K562 (cell line): ENCODE measurements around the gene COASY. TPM values are rescaled to one million over a fixed set of nuclear protein-coding genes. Genes with fewer than 3 reads are reported as not detected.
"Not testable (repeated sequence)": the region's sequence is repeated elsewhere in the genome, so short reads cannot be mapped to it uniquely, and the experiment has no call there.

Source experiments
- ATAC-seq: fragments of 200-7000 bp; cut with Tn5 transposase; 3 replicates; pipeline ENCODE4 v1.9.1; 2020; ENCODE audit warnings: moderate library complexity
- BruUV-seq: library from RNA; stranded (reverse); fragments of 400-500 nt; replicated peaks from 2 replicates; lab custom pipeline; 2021; lab: Mats Ljungman, UMichigan
- CTCF ChIA-PET: fragments of 300-600 bp; formaldehyde crosslinking; extraction: SDS; loops from one replicate; lab custom pipeline; 2021; ENCODE audit warnings: low intra/inter-chr PET ratio; lab: Yijun Ruan, JAX
- POLR2A ChIA-PET: fragments of 300-600, 350-650 bp; sonication (Branson Sonifier 250); formaldehyde crosslinking; extraction: SDS; loops from one replicate; lab custom pipeline; 2021; ENCODE audit warnings: antibody characterized with exemption, inconsistent platforms; lab: Yijun Ruan, JAX
- DNase-seq, 4 experiments: peaks; one replicate each; pipeline versions ENCODE4 v3.0.0 to v3.0.0-alpha.2; 2011 to 2018; ENCODE audit warnings: low spot score in 3 of 4, mixed read lengths in 3 of 4; ENCODE audit errors: extremely low read depth in 1 of 4
- FAIRE-seq: peaks from 2 replicates; lab custom pipeline; 2011; peaks lifted over from hg19 to GRCh38; lab: Jason Lieb, UNC
- H2AFZ ChIP-seq: 2 replicates; pipeline ENCODE4 v1.6.0; 2011; ENCODE audit warnings: low read depth, low read length, control low read depth, inconsistent platforms
- H3K27ac ChIP-seq: fragments of 200-600 bp; 3 replicates; pipeline ENCODE4 v1.8.0; 2011; ENCODE audit warnings: low read depth, mild to moderate bottlenecking, control low read depth, inconsistent platforms, low read length, moderate library complexity, mixed read lengths; ENCODE audit errors: extremely low read depth
- H3K27me3 ChIP-seq, 2 experiments: fragments of 300-600 bp in 1 of 2; 2 replicates in 1 of 2; 3 replicates in 1 of 2; pipeline versions ENCODE4 v1.6.0 to v1.8.0; 2011; ENCODE audit warnings: inconsistent platforms in 2 of 2, low read length in 2 of 2, mild to moderate bottlenecking in 1 of 2, mixed read lengths in 1 of 2, moderate library complexity in 1 of 2; ENCODE audit not compliant: control insufficient read depth in 2 of 2, insufficient read depth in 2 of 2
- H3K36me3 ChIP-seq: fragments of 300-600 bp; 3 replicates; pipeline ENCODE4 v1.8.0; 2011; ENCODE audit warnings: mild to moderate bottlenecking, low read length, inconsistent platforms; ENCODE audit not compliant: control insufficient read depth, insufficient read depth
- H3K4me1 ChIP-seq, 2 experiments: fragments of 200-600 bp in 1 of 2; replicated peaks in 1 of 2; 2 replicates in 1 of 2; 3 replicates in 1 of 2; pipeline versions ENCODE4 v1.5.1 to v1.8.0; 2011; ENCODE audit warnings: inconsistent platforms in 2 of 2, low read length in 2 of 2, mild to moderate bottlenecking in 1 of 2, mixed read lengths in 1 of 2, moderate library complexity in 1 of 2; ENCODE audit not compliant: control insufficient read depth in 2 of 2, insufficient read depth in 2 of 2
- H3K4me2 ChIP-seq: 2 replicates; pipeline ENCODE4 v1.6.1; 2011; ENCODE audit warnings: low read length, control low read depth, inconsistent platforms, mixed read lengths; ENCODE audit not compliant: insufficient read depth
- H3K4me3 ChIP-seq: fragments of 200-600 bp; sonication (generic), shearing (Covaris generic); 2 replicates; pipeline ENCODE4 v1.5.1; 2016; ENCODE audit warnings: control low read depth, inconsistent platforms
- H3K79me2 ChIP-seq: fragments of 200-600 bp; 3 replicates; pipeline ENCODE4 v1.8.0; 2011; ENCODE audit warnings: low read length, inconsistent platforms; ENCODE audit not compliant: control insufficient read depth, insufficient read depth
- H3K9ac ChIP-seq, 2 experiments: 2 replicates each; pipeline versions ENCODE4 v1.6.0 to v1.6.1; 2011; ENCODE audit warnings: low read depth in 2 of 2, low read length in 2 of 2, control low read depth in 1 of 2, inconsistent platforms in 1 of 2, mild to moderate bottlenecking in 1 of 2, mixed read lengths in 1 of 2; ENCODE audit not compliant: insufficient read depth in 1 of 2
- H3K9me1 ChIP-seq: one replicate; pipeline ENCODE4 v1.6.0; 2011; ENCODE audit warnings: inconsistent platforms, mild to moderate bottlenecking, low read length, moderate library complexity; ENCODE audit not compliant: control insufficient read depth, insufficient read depth
- H3K9me3 ChIP-seq: replicated peaks from 2 replicates; pipeline ENCODE4 v1.5.1; 2011; ENCODE audit warnings: low read depth, low read length, inconsistent platforms; ENCODE audit not compliant: control insufficient read depth, insufficient read depth
- H4K20me1 ChIP-seq: replicated peaks from 2 replicates; pipeline ENCODE4 v1.6.1; 2011; ENCODE audit warnings: low read length, inconsistent platforms, mixed read lengths; ENCODE audit not compliant: control insufficient read depth, insufficient read depth
- ARID1B ChIP-seq: fragments of 450-650 bp; IDR thresholded peaks from 2 replicates; pipeline ENCODE4 v1.6.1; 2016; ENCODE audit warnings: antibody characterized with exemption, mild to moderate bottlenecking, inconsistent platforms
- ATF1 ChIP-seq, 2 experiments: fragments of 450-650 bp in 1 of 2; IDR thresholded peaks; 2 replicates each; pipeline ENCODE4 v1.6.1; 2016; ENCODE audit warnings: missing compliant biosample characterization in 1 of 2, missing genetic modification characterization in 1 of 2
- CBFA2T2 ChIP-seq: fragments of 450-650 bp; conservative IDR thresholded peaks from 2 replicates; pipeline ENCODE4 v1.6.1; 2017; ENCODE audit warnings: mild to moderate bottlenecking
- CBFA2T3 ChIP-seq: fragments of 450-650 bp; IDR thresholded peaks from 2 replicates; pipeline ENCODE4 v1.6.1; 2017
- DPF2 ChIP-seq: fragments of 450-650 bp; IDR thresholded peaks from 2 replicates; pipeline ENCODE4 v1.6.1; 2016
- EGR1 ChIP-seq: fragments of 450-650 bp; conservative IDR thresholded peaks from 2 replicates; pipeline ENCODE4 v1.6.1; 2017; ENCODE audit warnings: mild to moderate bottlenecking
- HDAC2 ChIP-seq: fragments of 450-650 bp; IDR thresholded peaks from 2 replicates; pipeline ENCODE4 v1.6.1; 2016; ENCODE audit warnings: mild to moderate bottlenecking
- NCOR1 ChIP-seq: fragments of 450-650 bp; IDR thresholded peaks from 2 replicates; pipeline ENCODE4 v1.6.1; 2016; ENCODE audit warnings: mild to moderate bottlenecking, moderate library complexity
- POU5F1 ChIP-seq: fragments of 150-350 bp; IDR thresholded peaks from 2 replicates; pipeline ENCODE4 v1.6.1; 2014; ENCODE audit warnings: borderline replicate concordance, low read length, low read depth, mild to moderate bottlenecking; ENCODE audit not compliant: partially characterized antibody
- TAF1 ChIP-seq: IDR thresholded peaks from 2 replicates; pipeline ENCODE4 v1.6.1; 2011; ENCODE audit warnings: mild to moderate bottlenecking, low read length, moderate library complexity; ENCODE audit not compliant: insufficient read depth, control insufficient read depth, severe bottlenecking; ENCODE audit errors: extremely low read depth
- XRCC5 ChIP-seq: fragments of 200-400 bp; formaldehyde crosslinking; IDR thresholded peaks from 2 replicates; pipeline ENCODE4 v1.6.1; 2017; ENCODE audit warnings: low read depth, mild to moderate bottlenecking, low read length
- ZBTB11 ChIP-seq, 3 experiments: fragments of 200-800 bp in 1 of 3; fragments of 250-450 bp in 1 of 3; fragments of 450-650 bp in 1 of 3; sonication (Bioruptor Pico) in 1 of 3; sonication (Bioruptor generic) in 1 of 3; formaldehyde crosslinking in 1 of 3; IDR thresholded peaks; 2 replicates each; pipeline versions ENCODE4 v1.6.1 to v1.8.0; 2016 to 2022; ENCODE audit warnings: mild to moderate bottlenecking in 2 of 3, missing genetic modification characterization in 2 of 3, missing compliant biosample characterization in 1 of 3, moderate library complexity in 1 of 3
- ZNF561 ChIP-seq: fragments of 450-650 bp; formaldehyde crosslinking; conservative IDR thresholded peaks from 2 replicates; pipeline ENCODE4 v1.4.0; 2020; ENCODE audit warnings: mild to moderate bottlenecking, moderate library complexity
- WGBS: fragments of 100-300 bp; shearing (Covaris generic); methylation state at CpG from one replicate; pipeline ENCODE4 v1.1.6; 2016; ENCODE audit warnings: low coverage, mixed read lengths; ENCODE audit not compliant: insufficient coverage; ENCODE audit errors: missing lambda C conversion rate; 5-methylcytosine and 5-hydroxymethylcytosine counted together
- in situ Hi-C: fragments of 300-500 bp; cut with MboI; formaldehyde crosslinking; loops from 4 replicates; pipeline ENCODE4 v1.15.0; 2018; ENCODE audit warnings: inconsistent platforms, mixed read lengths
- intact Hi-C: fragments of 100-400 bp; cut with micrococcal nuclease; formaldehyde crosslinking; loops from 2 replicates; pipeline ENCODE4 v1.14.2; 2022
- polyA plus RNA-seq, 8 experiments: library from polyadenylated mRNA; depleted of rRNA in 4 of 8; stranded (reverse) in 5 of 8; unstranded in 3 of 8; fragments of >200 nt; fragmentation: Nextera tagmentation in 2 of 8; fragmentation: Illumina TruSeq in 1 of 8; extraction: Ambion mirVana in 2 of 8; extraction: Trizol in 1 of 8; gene quantifications; 2 replicates each; pipeline versions ENCODE4 v1.2.1 to v1.2.3, GENCODE V29; 2011 to 2014; ENCODE audit warnings: inconsistent platforms in 1 of 8, missing spikeins in 1 of 8
- total RNA-seq, 7 experiments: library from RNA; depleted of rRNA in 6 of 7; stranded (reverse); fragments of >200 nt in 6 of 7; fragmentation: Illumina TruSeq in 2 of 7; extraction: Trizol in 2 of 7; gene quantifications; 2 replicates each; pipeline versions ENCODE4 v1.2.1 to v1.2.3, GENCODE V29; 2011 to 2021; ENCODE audit warnings: low replicate concordance in 1 of 7

COASY gene
- total and polyA plus RNA-seq, 9 of the 15 experiments (the other 6 are each of a cell fraction or from before 2014, with no cell fraction given), result 25.4 to 175 (median 62.3) TPM

GRCh38 chr17:42609182-42609813 is 47.4 kb downstream of the COASY start, which contains the start of the genes RETREG3 and TUBG1 (continued):
- no peak for TF ChIP-seq ZNF561 (CRISPR knock-in tag)

GRCh38 chr17:42609814-42610801 is 48.2 kb downstream of the COASY start:
- intact Hi-C loops, result loop anchor here (5.0 kb wide), 1 partner anchor 67 kb away; the partner anchor contains the start of gene PLEKHH3
- not testable (repeated sequence) for TF ChIP-seq ATF1 (CRISPR knock-in tag; IDR thresholded peaks at IDR 0.05)
- TF ChIP-seq ATF1 (tag; IDR thresholded peaks at IDR 0.05), result 0 out of 2 replicates have a peak, but pooled peaks have one; percentile 9
- TF ChIP-seq NCOR1, result peak; percentile 16; the same call in 1 of the 2 replicates
- peak; percentile 11 for TF ChIP-seq TAF1
- peak; percentile 59 for TF ChIP-seq ARID1B
- TF ChIP-seq EGR1, result peak; percentile 45; the same call in 1 of the 2 replicates
- TF ChIP-seq XRCC5, result 0 out of 2 replicates have a peak, but pooled peaks have one; percentile 14
- peak in 1 of 3 experiments; percentile 16; a peak in 1 of 6 replicates for TF ChIP-seq ZBTB11 (CRISPR knock-in tag; IDR thresholded peaks at IDR 0.05)
- TF ChIP-seq CBFA2T2, result peak; percentile 61
- TF ChIP-seq HDAC2, result 0 out of 2 replicates have a peak, but pooled peaks have one; percentile 26
- TF ChIP-seq POU5F1, result peak; percentile 33
- TF ChIP-seq CBFA2T3, result peak; percentile 73
- peak; percentile 51; the same call in 1 of the 2 replicates for TF ChIP-seq DPF2

More at GRCh38 chr17:42609814-42610801, 48.2 kb downstream of the COASY start:
- peak; percentile 33 for ATAC-seq
- Histone ChIP-seq H3K36me3 (peaks cover 44% of the 10 kb centered on the region), H3K79me2 (peaks cover 50% of the 10 kb centered on the region), H2AFZ (peak overlapping the region; percentile 84), H3K4me3 (peak overlapping the region; percentile 95), H3K27ac (peak overlapping the region; percentile 82), H3K4me1 (peaks cover 16 to 21% of the 10 kb centered on the region in 2 experiments; a peak in 4 of 5 replicates), H3K4me2 (peak overlapping the region; percentile 92), H3K9ac (peak overlapping the region; percentile 89 to 92)
- TSS peak; percentile 70 for BruUV-seq
- POLR2A ChIA-PET, result interaction anchor here (0.6 to 2.8 kb wide), 13 partner anchors 9 to 827 kb away, joined by 3 to 31 read pairs (median 4); no protein-coding TSS in a partner anchor
- peak; percentile 78 for FAIRE-seq
- DNase-seq, result peak; percentile 55 to 62 (median 60)
- CTCF ChIA-PET, H4K20me1 ChIP-seq, H3K27me3 ChIP-seq, H3K9me1 ChIP-seq, in situ Hi-C loops, H3K9me3 ChIP-seq: not testable (repeated sequence)
- WGBS, result 21% methylated on average over 24 of the region's 42 CpGs
